Right atrium auricular region (tissue), 2 donors: ENCODE results near the gene PCDHGA2. TPM values are rescaled to one million over a fixed set of nuclear protein-coding genes. Genes with fewer than 3 reads are reported as not detected.
"Not testable (repeated sequence)": the region's sequence is repeated elsewhere in the genome, so short reads cannot be mapped to it uniquely, and the experiment has no call there.

Experiments
- DNase-seq: peaks from one replicate; pipeline ENCODE4 v3.0.0-alpha.2; 2019; ENCODE audit warnings: low spot score
- H3K27ac ChIP-seq, 2 donors: fragments of 200-600 bp; sonication (generic); 1 replicate in 1 of 2; 2 replicates in 1 of 2; pipeline ENCODE4 v1.5.1; 2016 to 2019
- H3K27me3 ChIP-seq, 2 donors: fragments of 200-600 bp; sonication (generic); one replicate each; pipeline versions ENCODE4 v1.5.1 to v1.6.0; 2017 to 2019
- H3K36me3 ChIP-seq: fragments of 200-600 bp; sonication (generic); one replicate; pipeline ENCODE4 v1.5.1; 2016
- H3K4me1 ChIP-seq, 2 donors: fragments of 200-600 bp; sonication (generic); one replicate each; pipeline versions ENCODE4 v1.5.1 to v1.6.0; 2017 to 2019
- H3K4me3 ChIP-seq, 2 donors: fragments of 200-600 bp; sonication (generic); 1 replicate in 1 of 2; 2 replicates in 1 of 2; pipeline ENCODE4 v1.5.1; 2017 to 2019; ENCODE audit warnings: mild to moderate bottlenecking in 1 of 2, moderate library complexity in 1 of 2
- H3K9me3 ChIP-seq, 2 donors: fragments of 200-600 bp; sonication (generic); one replicate each; pipeline ENCODE4 v1.5.1; 2019
- total RNA-seq, 2 donors: library from RNA; depleted of rRNA; stranded (reverse); fragments of >200 nt; gene quantifications; one replicate each; pipeline ENCODE4 v1.1.0, GENCODE V29; 2016
- TF ChIP-seq, protein P1 (sequence below), 2 donors: fragments of 200-600 bp; sonication (generic); IDR thresholded peaks; one replicate each; pipeline ENCODE4 v1.5.1; 2019; ENCODE audit warnings: antibody characterized with exemption in 2 of 2

The PCDHGA2 gene
- total RNA-seq, 2 donors from 2014 or later = 7.5 to 7.7 TPM

DNA sequence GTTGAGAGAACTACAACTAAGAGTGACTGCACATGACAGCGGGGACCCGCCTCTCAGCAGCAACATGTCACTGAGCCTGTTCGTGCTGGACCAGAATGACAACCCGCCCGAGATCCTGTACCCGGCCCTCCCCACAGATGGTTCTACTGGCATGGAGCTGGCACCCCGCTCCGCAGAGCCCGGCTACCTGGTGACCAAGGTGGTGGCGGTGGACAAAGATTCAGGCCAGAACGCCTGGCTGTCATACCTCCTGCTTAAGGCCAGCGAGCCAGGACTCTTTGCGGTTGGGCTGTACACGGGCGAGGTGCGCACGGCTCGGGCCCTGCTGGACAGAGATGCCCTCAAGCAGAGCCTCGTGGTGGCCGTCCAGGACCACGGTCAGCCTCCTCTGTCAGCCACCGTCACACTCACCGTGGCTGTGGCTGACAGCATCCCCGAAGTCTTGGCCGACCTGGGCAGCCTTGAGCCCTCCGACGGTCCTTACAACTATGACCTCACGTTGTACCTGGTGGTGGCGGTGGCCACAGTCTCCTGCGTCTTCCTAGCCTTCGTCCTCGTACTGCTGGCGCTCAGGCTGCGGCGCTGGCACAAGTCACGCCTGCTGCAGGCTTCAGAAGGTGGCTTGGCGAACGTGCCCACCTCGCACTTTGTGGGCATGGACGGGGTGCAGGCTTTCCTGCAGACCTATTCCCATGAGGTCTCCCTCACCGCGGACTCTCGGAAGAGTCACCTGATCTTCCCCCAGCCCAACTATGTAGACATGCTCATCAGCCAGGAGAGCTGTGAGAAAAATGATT, 46.1 kb downstream of the PCDHGA2 start:
- peaks cover 4% of the 10 kb centered on the region for H3K36me3 ChIP-seq
- peaks cover 0 to 4% of the 10 kb centered on the region in 2 donors for H3K4me1 ChIP-seq
- no peak for DNase-seq
- H3K27ac ChIP-seq = no peak overlapping the region
- H3K27me3 ChIP-seq = no peaks in the 10 kb centered on the region
- H3K4me3 ChIP-seq = no peak overlapping the region
- peaks cover 6 to 91% of the 10 kb centered on the region in 2 donors for H3K9me3 ChIP-seq
- TF ChIP-seq, protein P1, sequence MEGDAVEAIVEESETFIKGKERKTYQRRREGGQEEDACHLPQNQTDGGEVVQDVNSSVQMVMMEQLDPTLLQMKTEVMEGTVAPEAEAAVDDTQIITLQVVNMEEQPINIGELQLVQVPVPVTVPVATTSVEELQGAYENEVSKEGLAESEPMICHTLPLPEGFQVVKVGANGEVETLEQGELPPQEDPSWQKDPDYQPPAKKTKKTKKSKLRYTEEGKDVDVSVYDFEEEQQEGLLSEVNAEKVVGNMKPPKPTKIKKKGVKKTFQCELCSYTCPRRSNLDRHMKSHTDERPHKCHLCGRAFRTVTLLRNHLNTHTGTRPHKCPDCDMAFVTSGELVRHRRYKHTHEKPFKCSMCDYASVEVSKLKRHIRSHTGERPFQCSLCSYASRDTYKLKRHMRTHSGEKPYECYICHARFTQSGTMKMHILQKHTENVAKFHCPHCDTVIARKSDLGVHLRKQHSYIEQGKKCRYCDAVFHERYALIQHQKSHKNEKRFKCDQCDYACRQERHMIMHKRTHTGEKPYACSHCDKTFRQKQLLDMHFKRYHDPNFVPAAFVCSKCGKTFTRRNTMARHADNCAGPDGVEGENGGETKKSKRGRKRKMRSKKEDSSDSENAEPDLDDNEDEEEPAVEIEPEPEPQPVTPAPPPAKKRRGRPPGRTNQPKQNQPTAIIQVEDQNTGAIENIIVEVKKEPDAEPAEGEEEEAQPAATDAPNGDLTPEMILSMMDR (IDR thresholded peaks at IDR 0.05) = no peak

DNA sequence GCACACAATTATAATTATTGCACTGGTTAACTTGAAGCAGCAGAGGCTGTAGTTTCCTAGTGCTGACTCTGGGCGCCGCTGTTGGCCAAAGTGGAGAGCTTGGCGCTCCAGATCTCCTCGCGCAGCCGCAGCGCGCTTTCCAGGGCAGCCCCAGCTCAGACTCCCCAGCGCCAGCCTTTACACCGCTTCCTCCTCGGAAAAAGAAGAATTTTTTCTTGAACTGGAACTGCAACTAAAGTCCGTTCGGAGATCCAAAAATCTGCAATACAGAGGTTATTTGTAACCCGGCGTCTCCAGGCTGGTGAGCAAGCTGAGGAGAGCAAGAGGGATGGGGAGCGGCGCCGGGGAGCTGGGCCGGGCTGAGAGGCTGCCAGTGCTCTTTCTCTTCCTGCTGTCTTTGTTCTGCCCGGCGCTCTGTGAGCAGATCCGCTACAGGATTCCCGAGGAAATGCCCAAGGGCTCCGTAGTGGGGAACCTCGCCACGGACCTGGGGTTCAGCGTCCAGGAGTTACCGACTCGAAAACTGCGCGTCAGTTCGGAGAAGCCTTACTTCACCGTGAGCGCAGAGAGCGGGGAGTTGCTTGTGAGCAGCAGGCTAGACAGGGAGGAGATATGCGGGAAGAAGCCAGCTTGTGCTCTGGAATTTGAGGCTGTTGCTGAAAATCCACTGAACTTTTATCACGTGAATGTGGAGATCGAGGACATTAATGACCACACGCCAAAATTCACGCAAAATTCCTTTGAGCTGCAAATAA, 49.2 kb downstream of the PCDHGA2 start, which contains the start of gene PCDHGB4:
PCDHGB4 (plus strand) TSS at position 142 of the 755 bp plus-strand sequence; CDS start at position 329, 187 bp downstream.
- not testable (repeated sequence) for H3K4me1 ChIP-seq, DNase-seq, H3K27me3 ChIP-seq, H3K27ac ChIP-seq, H3K36me3 ChIP-seq
- H3K9me3 ChIP-seq = peaks cover 10 to 94% of the 10 kb centered on the region in 2 donors
- TF ChIP-seq, protein P1 (IDR thresholded peaks at IDR 0.05) = peak; percentile 42 to 70
- peak within 1 kb of the TSS; percentile 33 to 39 for H3K4me3 ChIP-seq

DNA sequence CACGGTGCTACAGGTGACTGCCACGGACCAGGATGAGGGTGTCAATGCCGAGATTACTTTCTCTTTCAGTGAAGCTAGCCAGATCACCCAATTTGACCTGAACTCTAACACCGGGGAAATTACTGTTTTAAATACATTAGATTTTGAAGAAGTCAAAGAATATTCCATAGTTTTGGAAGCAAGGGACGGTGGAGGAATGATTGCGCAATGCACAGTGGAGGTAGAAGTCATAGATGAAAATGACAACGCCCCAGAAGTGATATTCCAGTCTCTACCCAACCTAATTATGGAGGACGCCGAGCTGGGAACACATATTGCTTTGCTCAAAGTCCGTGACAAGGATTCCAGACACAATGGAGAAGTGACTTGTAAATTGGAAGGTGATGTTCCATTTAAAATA, 50.1 kb downstream of the PCDHGA2 start:
- Histone ChIP-seq H3K36me3 (peaks cover 7% of the 10 kb centered on the region), H3K4me1 (no peaks in the 10 kb centered on the region), H3K27ac (no peak overlapping the region), H3K4me3 (no peak overlapping the region), H3K9me3 (peaks cover 10 to 94% of the 10 kb centered on the region in 2 donors), H3K27me3 (no peaks in the 10 kb centered on the region)
- TF ChIP-seq, protein P1 (IDR thresholded peaks at IDR 0.05) = no peak
- DNase-seq = no peak

DNA sequence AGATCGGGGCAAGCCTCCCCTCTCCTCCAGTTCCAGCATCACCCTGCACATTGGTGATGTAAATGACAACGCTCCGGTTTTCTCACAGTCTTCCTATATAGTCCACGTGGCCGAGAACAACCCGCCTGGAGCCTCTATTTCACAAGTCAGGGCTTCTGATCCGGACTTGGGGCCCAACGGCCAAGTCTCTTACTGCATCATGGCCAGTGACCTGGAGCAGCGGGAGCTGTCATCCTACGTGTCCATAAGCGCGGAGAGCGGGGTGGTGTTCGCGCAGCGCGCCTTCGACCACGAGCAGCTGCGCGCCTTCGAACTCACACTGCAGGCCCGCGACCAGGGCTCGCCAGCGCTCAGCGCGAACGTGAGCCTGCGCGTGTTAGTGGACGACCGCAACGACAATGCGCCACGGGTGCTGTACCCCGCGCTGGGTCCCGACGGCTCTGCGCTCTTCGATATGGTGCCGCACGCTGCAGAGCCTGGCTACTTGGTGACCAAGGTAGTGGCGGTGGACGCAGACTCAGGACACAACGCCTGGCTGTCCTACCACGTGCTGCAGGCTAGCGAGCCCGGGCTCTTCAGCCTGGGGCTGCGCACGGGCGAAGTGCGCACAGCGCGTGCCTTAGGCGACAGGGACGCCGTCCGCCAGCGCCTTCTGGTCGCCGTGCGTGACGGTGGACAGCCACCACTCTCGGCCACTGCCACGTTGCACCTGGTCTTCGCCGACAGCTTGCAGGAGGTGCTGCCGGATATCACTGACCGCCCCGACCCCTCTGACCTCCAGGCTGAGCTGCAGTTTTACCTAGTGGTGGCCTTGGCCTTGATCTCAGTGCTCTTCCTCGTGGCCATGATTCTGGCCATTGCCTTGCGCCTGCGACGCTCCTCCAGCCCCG, 50.8 kb downstream of the PCDHGA2 start:
- Histone ChIP-seq H3K9me3 (peaks cover 10 to 94% of the 10 kb centered on the region in 2 donors), H3K4me3 (no peak overlapping the region), H3K36me3 (peaks cover 7% of the 10 kb centered on the region), H3K27me3 (no peaks in the 10 kb centered on the region), H3K4me1 (no peaks in the 10 kb centered on the region), H3K27ac (no peak overlapping the region)
- TF ChIP-seq, protein P1 (IDR thresholded peaks at IDR 0.05) = no peak
- no peak for DNase-seq

DNA sequence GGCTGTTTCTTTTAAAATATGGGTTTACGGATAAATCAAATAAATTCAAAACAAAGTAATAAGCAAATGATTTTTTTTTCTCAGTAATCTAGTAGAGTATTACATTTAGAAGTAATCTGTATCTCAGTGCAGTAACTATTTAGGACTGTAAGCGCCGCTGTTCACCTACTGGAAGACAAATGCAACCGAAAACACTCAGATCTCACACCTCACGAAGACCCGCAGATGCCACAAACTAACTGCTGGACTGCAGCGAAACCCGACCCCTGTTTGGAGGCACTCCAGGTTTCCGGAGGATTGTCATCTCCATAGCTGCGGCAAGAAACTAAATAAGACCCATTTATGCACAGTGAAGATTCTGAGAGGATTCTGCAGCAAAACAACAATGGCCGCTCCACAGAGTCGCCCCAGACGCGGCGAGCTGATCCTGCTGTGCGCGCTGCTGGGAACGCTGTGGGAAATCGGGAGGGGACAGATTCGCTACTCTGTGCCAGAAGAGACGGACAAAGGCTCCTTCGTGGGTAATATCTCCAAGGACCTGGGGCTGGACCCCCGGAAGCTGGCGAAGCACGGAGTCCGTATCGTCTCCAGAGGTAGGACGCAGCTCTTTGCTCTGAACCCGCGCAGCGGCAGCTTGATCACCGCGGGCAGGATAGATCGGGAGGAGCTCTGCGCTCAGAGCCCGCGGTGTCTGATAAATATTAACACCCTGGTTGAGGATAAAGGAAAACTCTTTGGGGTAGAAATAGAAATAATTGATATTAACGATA, 54.1 kb downstream of the PCDHGA2 start, which contains the start of gene PCDHGA8:
PCDHGA8 (plus strand) TSS at position 205 of the 770 bp plus-strand sequence; CDS start at position 386, 181 bp downstream.
- Histone ChIP-seq H3K36me3 (peaks cover 3% of the 10 kb centered on the region), H3K4me1 (no peaks in the 10 kb centered on the region), H3K4me3 (no peak within 1 kb of the TSS), H3K9me3 (peaks cover 10 to 88% of the 10 kb centered on the region in 2 donors), H3K27me3 (no peaks in the 10 kb centered on the region), H3K27ac (no peak within 1 kb of the TSS)
- DNase-seq = no peak
- TF ChIP-seq, protein P1 (IDR thresholded peaks at IDR 0.05) = no peak
